IMR-90 (cell line): ENCODE data around the gene MKS1. TPM values are rescaled to one million over a fixed set of nuclear protein-coding genes. Genes with fewer than 3 reads are reported as not detected.

Experiments used
- ATAC-seq: fragments of 200-7000 bp; cut with Tn5 transposase; 2 replicates; pipeline ENCODE4 v1.9.1; 2020; ENCODE audit warnings: low read depth, mild to moderate bottlenecking, moderate library complexity
- BruUV-seq: library from RNA; stranded (reverse); fragments of 400-500 nt; replicated peaks from 2 replicates; lab custom pipeline; 2021; lab: Mats Ljungman, UMichigan
- CTCF ChIA-PET: fragments of 300-600 bp; formaldehyde crosslinking; extraction: SDS; loops from one replicate; lab custom pipeline; 2021; ENCODE audit warnings: antibody characterized with exemption; lab: Yijun Ruan, JAX
- POLR2A ChIA-PET: fragments of 300-600 bp; sonication (Branson Sonifier 250); formaldehyde crosslinking; loops from one replicate; lab custom pipeline; 2022; ENCODE audit warnings: antibody characterized with exemption; ENCODE audit not compliant: unreplicated experiment; lab: Charles Lee
- DNase-seq: peaks from one replicate; pipeline ENCODE4 v3.0.0; 2013
- H2AFZ ChIP-seq: replicated peaks from 2 replicates; pipeline ENCODE3; 2013; ENCODE audit warnings: low read length, mild to moderate bottlenecking; ENCODE audit not compliant: poor library complexity
- H2AK5ac ChIP-seq: 2 replicates; pipeline ENCODE4 v1.6.1; 2013; ENCODE audit warnings: low read depth, low read length, inconsistent platforms
- H2AK9ac ChIP-seq: replicated peaks from 2 replicates; pipeline ENCODE3; 2013; ENCODE audit warnings: mild to moderate bottlenecking, low read depth, low read length, moderate library complexity; ENCODE audit not compliant: poor library complexity
- H2BK120ac ChIP-seq: 2 replicates; pipeline ENCODE4 v1.6.1; 2013; ENCODE audit warnings: low read depth, low read length, inconsistent platforms
- H2BK15ac ChIP-seq: 3 replicates; pipeline ENCODE4 v1.6.1; 2013; ENCODE audit warnings: low read depth, low read length, inconsistent platforms
- H2BK20ac ChIP-seq: 2 replicates; pipeline ENCODE4 v1.6.1; 2013; ENCODE audit warnings: low read depth, mild to moderate bottlenecking, inconsistent platforms, low read length, moderate library complexity
- H2BK5ac ChIP-seq: 2 replicates; pipeline ENCODE4 v1.6.1; 2013; ENCODE audit warnings: mild to moderate bottlenecking, low read depth, low read length, inconsistent platforms; ENCODE audit not compliant: poor library complexity, severe bottlenecking
- H3K14ac ChIP-seq: replicated peaks from 2 replicates; pipeline ENCODE4 v1.6.1; 2013; ENCODE audit warnings: low read depth, low read length, inconsistent platforms
- H3K18ac ChIP-seq: 2 replicates; pipeline ENCODE4 v1.6.1; 2013; ENCODE audit warnings: low read depth, low read length, control low read depth
- H3K23ac ChIP-seq: 2 replicates; pipeline ENCODE4 v1.6.1; 2013; ENCODE audit warnings: low read depth, low read length, inconsistent platforms
- H3K27ac ChIP-seq: 2 replicates; pipeline ENCODE4 v1.5.1; 2013; ENCODE audit warnings: mild to moderate bottlenecking, control low read depth, low read length; ENCODE audit not compliant: insufficient read depth
- H3K27me3 ChIP-seq: 2 replicates; pipeline ENCODE4 v1.6.1; 2013; ENCODE audit warnings: low read length; ENCODE audit not compliant: control insufficient read depth, insufficient read depth
- H3K36me3 ChIP-seq: 2 replicates; pipeline ENCODE4 v1.6.1; 2013; ENCODE audit warnings: low read length, mixed read lengths; ENCODE audit not compliant: control insufficient read depth, insufficient read depth
- H3K4ac ChIP-seq: 2 replicates; pipeline ENCODE4 v1.6.1; 2013; ENCODE audit warnings: low read depth, low read length, inconsistent platforms
- H3K4me1 ChIP-seq: 2 replicates; pipeline ENCODE4 v1.6.1; 2013; ENCODE audit warnings: low read length, mixed read lengths; ENCODE audit not compliant: control insufficient read depth, insufficient read depth
- H3K4me2 ChIP-seq: 2 replicates; pipeline ENCODE4 v1.6.1; 2013; ENCODE audit warnings: low read depth, mild to moderate bottlenecking, control low read depth, low read length, moderate library complexity
- H3K4me3 ChIP-seq: 2 replicates; pipeline ENCODE4 v1.5.1; 2013; ENCODE audit warnings: low read depth, mild to moderate bottlenecking, control low read depth, low read length, moderate library complexity; ENCODE audit not compliant: insufficient read depth
- H3K56ac ChIP-seq: 2 replicates; pipeline ENCODE4 v1.6.1; 2013; ENCODE audit warnings: low read length, inconsistent platforms; ENCODE audit not compliant: insufficient read depth; ENCODE audit errors: extremely low read depth
- H3K79me1 ChIP-seq, 2 experiments: 2 replicates each; pipeline ENCODE4 v1.6.1; 2013; ENCODE audit warnings: low read length in 2 of 2, inconsistent platforms in 1 of 2, low read depth in 1 of 2
- H3K9ac ChIP-seq: 2 replicates; pipeline ENCODE4 v1.6.1; 2013; ENCODE audit warnings: low read depth, low read length, control low read depth
- H3K9me1 ChIP-seq: 2 replicates; pipeline ENCODE4 v1.6.1; 2013; ENCODE audit warnings: low read length, inconsistent platforms; ENCODE audit not compliant: insufficient read depth
- H3K9me3 ChIP-seq: 2 replicates; pipeline ENCODE4 v1.6.1; 2013; ENCODE audit warnings: low read length; ENCODE audit not compliant: control insufficient read depth, insufficient read depth
- H4K20me1 ChIP-seq: 2 replicates; pipeline ENCODE4 v1.6.1; 2013; ENCODE audit warnings: low read length, inconsistent platforms; ENCODE audit not compliant: insufficient read depth
- H4K5ac ChIP-seq: 2 replicates; pipeline ENCODE4 v1.6.1; 2013; ENCODE audit warnings: mild to moderate bottlenecking, low read depth, low read length, control low read depth
- H4K8ac ChIP-seq, 2 experiments: 2 replicates each; pipeline ENCODE4 v1.6.1; 2013; ENCODE audit warnings: low read depth in 2 of 2, low read length in 2 of 2, control low read depth in 1 of 2, inconsistent platforms in 1 of 2
- H4K91ac ChIP-seq: 2 replicates; pipeline ENCODE4 v1.6.1; 2013; ENCODE audit warnings: low read depth, low read length, inconsistent platforms; ENCODE audit not compliant: insufficient read depth
- BHLHE40 ChIP-seq: fragments of 150-350 bp; IDR thresholded peaks from 2 replicates; pipeline ENCODE4 v1.6.1; 2016; ENCODE audit warnings: mild to moderate bottlenecking, low read depth, low read length
- CEBPB ChIP-seq: IDR thresholded peaks from 2 replicates; pipeline ENCODE4 v1.6.1; 2012; ENCODE audit warnings: low read depth, low read length, improper control_type of control experiment
- CHD1 ChIP-seq: IDR thresholded peaks from 2 replicates; pipeline ENCODE4 v1.6.1; 2012; ENCODE audit warnings: low read depth, low read length, improper control_type of control experiment
- ELK1 ChIP-seq: fragments of 150-350 bp; IDR thresholded peaks from 2 replicates; pipeline ENCODE4 v1.6.1; 2016; ENCODE audit warnings: low read depth, mild to moderate bottlenecking, low read length, moderate library complexity, borderline replicate concordance
- FOS ChIP-seq: fragments of 150-350 bp; IDR thresholded peaks from 2 replicates; pipeline ENCODE4 v1.6.1; 2016; ENCODE audit warnings: low read depth, low read length
- MAFK ChIP-seq: IDR thresholded peaks from 2 replicates; pipeline ENCODE4 v1.6.1; 2012; ENCODE audit warnings: low read depth, low read length, improper control_type of control experiment
- MAZ ChIP-seq: IDR thresholded peaks from 2 replicates; pipeline ENCODE4 v1.6.1; 2012; ENCODE audit warnings: low read depth, mild to moderate bottlenecking, low read length, improper control_type of control experiment, moderate library complexity, borderline replicate concordance
- MXI1 ChIP-seq: IDR thresholded peaks from 2 replicates; pipeline ENCODE4 v1.6.1; 2012; ENCODE audit warnings: low read depth, mild to moderate bottlenecking, low read length, moderate library complexity, borderline replicate concordance
- NFE2L2 ChIP-seq: fragments of 150-350 bp; IDR thresholded peaks from 2 replicates; pipeline ENCODE4 v1.6.1; 2016; ENCODE audit warnings: low read depth, mild to moderate bottlenecking, low read length
- POLR2A ChIP-seq: IDR thresholded peaks from 2 replicates; pipeline ENCODE4 v1.6.1; 2012; ENCODE audit warnings: mild to moderate bottlenecking, low read depth, low read length
- RAD21 ChIP-seq: IDR thresholded peaks from 2 replicates; pipeline ENCODE4 v1.6.1; 2012; ENCODE audit warnings: low read length, improper control_type of control experiment
- RCOR1 ChIP-seq: IDR thresholded peaks from 2 replicates; pipeline ENCODE4 v1.6.1; 2012; ENCODE audit warnings: mild to moderate bottlenecking, low read length, improper control_type of control experiment; ENCODE audit not compliant: insufficient replicate concordance
- RFX5 ChIP-seq: IDR thresholded peaks from 2 replicates; pipeline ENCODE4 v1.8.0; 2012; ENCODE audit warnings: low read depth, mild to moderate bottlenecking, low read length, moderate library complexity
- SMC3 ChIP-seq: fragments of 150-350 bp; IDR thresholded peaks from 2 replicates; pipeline ENCODE4 v1.6.1; 2016; ENCODE audit warnings: low read depth, mild to moderate bottlenecking, antibody characterized with exemption, low read length, moderate library complexity
- USF2 ChIP-seq: fragments of 150-350 bp; IDR thresholded peaks from 2 replicates; pipeline ENCODE4 v1.6.1; 2017; ENCODE audit warnings: mild to moderate bottlenecking, antibody characterized with exemption, low read length, low read depth
- WGBS, 2 experiments: methylation state at CpG; one replicate each; pipeline versions ENCODE4 v1.1.5 to v1.1.7; 2013; ENCODE audit warnings: missing lambda C conversion rate in 2 of 2; ENCODE audit not compliant: insufficient read length in 1 of 2; ENCODE audit errors: extremely low coverage in 2 of 2; 5-methylcytosine and 5-hydroxymethylcytosine counted together
- dilution Hi-C: fragments of 300-500 bp; cut with HindIII; formaldehyde crosslinking; loops from one replicate; pipeline ENCODE4 v1.14.3; 2018; ENCODE audit warnings: low sequenced_read_pairs; ENCODE audit not compliant: unreplicated experiment
- in situ Hi-C: fragments of 300-500 bp; cut with MboI; formaldehyde crosslinking; loops from 3 replicates; pipeline ENCODE4 v1.14.3; 2019; ENCODE audit warnings: low sequenced_read_pairs, inconsistent platforms, mixed read lengths
- intact Hi-C: fragments of 100-400 bp; cut with micrococcal nuclease; formaldehyde crosslinking; loops from 2 replicates; pipeline ENCODE4 v1.10.0; 2022
- polyA plus RNA-seq, 3 experiments: library from polyadenylated mRNA; depleted of rRNA; stranded (reverse); fragments of >200 nt; gene quantifications; 2 replicates each; pipeline ENCODE4 v1.2.3, GENCODE V29; 2012; ENCODE audit warnings: low replicate concordance in 1 of 3
- total RNA-seq: library from RNA; depleted of rRNA; stranded (reverse); fragments of >200 nt; gene quantifications from 2 replicates; pipeline ENCODE4 v1.2.3, GENCODE V29; 2012
- TF ChIP-seq, protein P1 (sequence below): conservative IDR thresholded peaks from 2 replicates; pipeline ENCODE4 v1.5.1; 2012; ENCODE audit warnings: mild to moderate bottlenecking, low read depth, low read length, improper control_type of control experiment

MKS1 gene
- total and polyA plus RNA-seq, 2 of the 4 experiments (the other 2 are of a cell fraction): 11.5 to 13.2 TPM

DNA sequence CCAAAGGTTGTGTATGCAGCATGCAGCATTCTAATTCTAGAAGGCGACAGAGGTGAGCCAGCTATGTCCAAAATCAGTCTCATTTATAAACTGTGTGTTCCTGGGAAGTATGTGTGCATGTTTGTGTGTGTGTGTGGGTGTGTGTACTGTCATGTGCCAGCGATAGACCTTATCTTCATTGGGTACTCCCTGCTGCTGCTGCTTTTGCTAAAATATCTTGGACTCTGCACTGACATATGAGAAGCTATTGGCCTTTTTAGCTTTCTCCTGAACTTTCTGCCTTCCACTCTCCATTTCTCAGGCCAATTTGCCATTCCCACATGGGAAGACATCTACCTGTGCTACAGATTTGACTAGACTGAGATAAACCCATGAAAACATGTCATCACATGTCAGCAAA, 17.3 kb upstream of the MKS1 start:
- H2BK15ac ChIP-seq: no peak overlapping the region
- H3K4ac ChIP-seq: no peak overlapping the region
- H2AFZ ChIP-seq: no peak overlapping the region
- no peak overlapping the region for H3K9ac ChIP-seq
- no peak overlapping the region for H3K56ac ChIP-seq
- H3K4me1 ChIP-seq: no peaks in the 10 kb centered on the region
- H2BK120ac ChIP-seq: no peak overlapping the region
- H3K9me3 ChIP-seq: no peaks in the 10 kb centered on the region
- H4K8ac ChIP-seq: no peak overlapping the region
- H3K14ac ChIP-seq: no peak overlapping the region
- dilution Hi-C loops: no loop called here
- ATAC-seq (no peak), DNase-seq (no peak)
- no peak overlapping the region for H4K91ac ChIP-seq
- H3K36me3 ChIP-seq: no peaks in the 10 kb centered on the region
- no TSS peak for BruUV-seq
- CTCF ChIA-PET: interaction anchor here (0.6 kb wide), 1 partner anchor 181 kb away, joined by 3 read pairs; the partner anchor contains the start of gene RNF43
- no peak overlapping the region for H2AK5ac ChIP-seq
- no peaks in the 10 kb centered on the region for H3K9me1 ChIP-seq
- H3K4me3 ChIP-seq: no peak overlapping the region
- no peak overlapping the region for H4K5ac ChIP-seq
- no peak overlapping the region for H3K27ac ChIP-seq
- intact Hi-C loops: no loop called here
- POLR2A ChIA-PET: no interaction called here
- no peak overlapping the region for H2BK5ac ChIP-seq
- H3K23ac ChIP-seq: no peak overlapping the region
- no peak overlapping the region for H2BK20ac ChIP-seq
- no peaks in the 10 kb centered on the region for H3K79me1 ChIP-seq
- H4K20me1 ChIP-seq: no peaks in the 10 kb centered on the region
- in situ Hi-C loops: no loop called here
- peaks cover 30% of the 10 kb centered on the region for H3K27me3 ChIP-seq
- WGBS, 2 experiments: 33% methylated on average over 1 of the region's 2 CpGs; no CpG with 5 or more reads in 1 of the 2 experiments
- TF ChIP-seq RCOR1: no peak
- no peak for TF ChIP-seq MXI1
- TF ChIP-seq FOS: no peak
- TF ChIP-seq RAD21: no peak
- TF ChIP-seq MAZ: no peak
- TF ChIP-seq POLR2A: no peak
- TF ChIP-seq USF2: no peak
- TF ChIP-seq, protein P1, sequence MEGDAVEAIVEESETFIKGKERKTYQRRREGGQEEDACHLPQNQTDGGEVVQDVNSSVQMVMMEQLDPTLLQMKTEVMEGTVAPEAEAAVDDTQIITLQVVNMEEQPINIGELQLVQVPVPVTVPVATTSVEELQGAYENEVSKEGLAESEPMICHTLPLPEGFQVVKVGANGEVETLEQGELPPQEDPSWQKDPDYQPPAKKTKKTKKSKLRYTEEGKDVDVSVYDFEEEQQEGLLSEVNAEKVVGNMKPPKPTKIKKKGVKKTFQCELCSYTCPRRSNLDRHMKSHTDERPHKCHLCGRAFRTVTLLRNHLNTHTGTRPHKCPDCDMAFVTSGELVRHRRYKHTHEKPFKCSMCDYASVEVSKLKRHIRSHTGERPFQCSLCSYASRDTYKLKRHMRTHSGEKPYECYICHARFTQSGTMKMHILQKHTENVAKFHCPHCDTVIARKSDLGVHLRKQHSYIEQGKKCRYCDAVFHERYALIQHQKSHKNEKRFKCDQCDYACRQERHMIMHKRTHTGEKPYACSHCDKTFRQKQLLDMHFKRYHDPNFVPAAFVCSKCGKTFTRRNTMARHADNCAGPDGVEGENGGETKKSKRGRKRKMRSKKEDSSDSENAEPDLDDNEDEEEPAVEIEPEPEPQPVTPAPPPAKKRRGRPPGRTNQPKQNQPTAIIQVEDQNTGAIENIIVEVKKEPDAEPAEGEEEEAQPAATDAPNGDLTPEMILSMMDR: no peak
- TF ChIP-seq NFE2L2: no peak
- no peak for TF ChIP-seq BHLHE40
- no peak for TF ChIP-seq MAFK
- no peak for TF ChIP-seq RFX5
- no peak for TF ChIP-seq CEBPB
- TF ChIP-seq ELK1: no peak
- TF ChIP-seq SMC3: no peak
- no peak for TF ChIP-seq CHD1
- no peak overlapping the region for H3K18ac ChIP-seq
- no peak overlapping the region for H2AK9ac ChIP-seq
- no peak overlapping the region for H3K4me2 ChIP-seq
